HL-60 (cell line): ENCODE measurements around the gene VPS18.

Source experiments
- GABPA ChIP-seq: IDR thresholded peaks from 2 replicates; pipeline ENCODE4 v1.6.1; 2012; ENCODE audit warnings: low read depth
- POLR2AphosphoS5 ChIP-seq: IDR thresholded peaks from 2 replicates; pipeline ENCODE4 v1.6.1; 2012; ENCODE audit warnings: low read depth
- TF ChIP-seq, protein P1 (sequence below): IDR thresholded peaks from one replicate; pipeline ENCODE4 v1.5.1; 2011; ENCODE audit warnings: low read length, control low read depth, inconsistent platforms; ENCODE audit not compliant: insufficient read depth
- TF ChIP-seq, protein P2 (sequence below): IDR thresholded peaks from 2 replicates; pipeline ENCODE4 v1.6.1; 2012; ENCODE audit warnings: low read depth; ENCODE audit not compliant: insufficient replicate concordance

DNA sequence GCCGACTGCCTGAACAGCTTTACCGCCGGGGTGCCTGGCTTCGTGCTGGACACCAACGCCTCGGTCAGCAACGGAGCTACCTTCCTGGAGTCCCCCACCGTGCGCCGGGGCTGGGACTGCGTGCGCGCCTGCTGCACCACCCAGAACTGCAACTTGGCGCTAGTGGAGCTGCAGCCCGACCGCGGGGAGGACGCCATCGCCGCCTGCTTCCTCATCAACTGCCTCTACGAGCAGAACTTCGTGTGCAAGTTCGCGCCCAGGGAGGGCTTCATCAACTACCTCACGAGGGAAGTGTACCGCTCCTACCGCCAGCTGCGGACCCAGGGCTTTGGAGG lies 49.6 kb upstream of the VPS18 start:
- TF ChIP-seq, protein P1, sequence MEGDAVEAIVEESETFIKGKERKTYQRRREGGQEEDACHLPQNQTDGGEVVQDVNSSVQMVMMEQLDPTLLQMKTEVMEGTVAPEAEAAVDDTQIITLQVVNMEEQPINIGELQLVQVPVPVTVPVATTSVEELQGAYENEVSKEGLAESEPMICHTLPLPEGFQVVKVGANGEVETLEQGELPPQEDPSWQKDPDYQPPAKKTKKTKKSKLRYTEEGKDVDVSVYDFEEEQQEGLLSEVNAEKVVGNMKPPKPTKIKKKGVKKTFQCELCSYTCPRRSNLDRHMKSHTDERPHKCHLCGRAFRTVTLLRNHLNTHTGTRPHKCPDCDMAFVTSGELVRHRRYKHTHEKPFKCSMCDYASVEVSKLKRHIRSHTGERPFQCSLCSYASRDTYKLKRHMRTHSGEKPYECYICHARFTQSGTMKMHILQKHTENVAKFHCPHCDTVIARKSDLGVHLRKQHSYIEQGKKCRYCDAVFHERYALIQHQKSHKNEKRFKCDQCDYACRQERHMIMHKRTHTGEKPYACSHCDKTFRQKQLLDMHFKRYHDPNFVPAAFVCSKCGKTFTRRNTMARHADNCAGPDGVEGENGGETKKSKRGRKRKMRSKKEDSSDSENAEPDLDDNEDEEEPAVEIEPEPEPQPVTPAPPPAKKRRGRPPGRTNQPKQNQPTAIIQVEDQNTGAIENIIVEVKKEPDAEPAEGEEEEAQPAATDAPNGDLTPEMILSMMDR: no peak
- TF ChIP-seq GABPA (no peak), POLR2AphosphoS5 (no peak)
- TF ChIP-seq, protein P2, sequence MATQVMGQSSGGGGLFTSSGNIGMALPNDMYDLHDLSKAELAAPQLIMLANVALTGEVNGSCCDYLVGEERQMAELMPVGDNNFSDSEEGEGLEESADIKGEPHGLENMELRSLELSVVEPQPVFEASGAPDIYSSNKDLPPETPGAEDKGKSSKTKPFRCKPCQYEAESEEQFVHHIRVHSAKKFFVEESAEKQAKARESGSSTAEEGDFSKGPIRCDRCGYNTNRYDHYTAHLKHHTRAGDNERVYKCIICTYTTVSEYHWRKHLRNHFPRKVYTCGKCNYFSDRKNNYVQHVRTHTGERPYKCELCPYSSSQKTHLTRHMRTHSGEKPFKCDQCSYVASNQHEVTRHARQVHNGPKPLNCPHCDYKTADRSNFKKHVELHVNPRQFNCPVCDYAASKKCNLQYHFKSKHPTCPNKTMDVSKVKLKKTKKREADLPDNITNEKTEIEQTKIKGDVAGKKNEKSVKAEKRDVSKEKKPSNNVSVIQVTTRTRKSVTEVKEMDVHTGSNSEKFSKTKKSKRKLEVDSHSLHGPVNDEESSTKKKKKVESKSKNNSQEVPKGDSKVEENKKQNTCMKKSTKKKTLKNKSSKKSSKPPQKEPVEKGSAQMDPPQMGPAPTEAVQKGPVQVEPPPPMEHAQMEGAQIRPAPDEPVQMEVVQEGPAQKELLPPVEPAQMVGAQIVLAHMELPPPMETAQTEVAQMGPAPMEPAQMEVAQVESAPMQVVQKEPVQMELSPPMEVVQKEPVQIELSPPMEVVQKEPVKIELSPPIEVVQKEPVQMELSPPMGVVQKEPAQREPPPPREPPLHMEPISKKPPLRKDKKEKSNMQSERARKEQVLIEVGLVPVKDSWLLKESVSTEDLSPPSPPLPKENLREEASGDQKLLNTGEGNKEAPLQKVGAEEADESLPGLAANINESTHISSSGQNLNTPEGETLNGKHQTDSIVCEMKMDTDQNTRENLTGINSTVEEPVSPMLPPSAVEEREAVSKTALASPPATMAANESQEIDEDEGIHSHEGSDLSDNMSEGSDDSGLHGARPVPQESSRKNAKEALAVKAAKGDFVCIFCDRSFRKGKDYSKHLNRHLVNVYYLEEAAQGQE: no peak
